GM18907 (cell line): ENCODE data around the gene MLXIPL.
"Not testable (repeated sequence)": the region's sequence is repeated elsewhere in the genome, so short reads cannot be mapped to it uniquely, and the experiment has no call there.

Source experiments
- ATAC-seq: cut with Tn5 transposase; IDR thresholded peaks from one replicate; pipeline ENCODE4 v1.9.1; 2021; ENCODE audit warnings: mild to moderate bottlenecking, moderate library complexity; ENCODE audit not compliant: unreplicated experiment

Gene MLXIPL

GRCh38 chr7:73613954-73614735 is 10.2 kb downstream of the MLXIPL start:
- no peak for ATAC-seq

GRCh38 chr7:73612598-73613269 is 11.6 kb downstream of the MLXIPL start:
- ATAC-seq, result no peak

- no peak for ATAC-seq
Measured at GRCh38 chr7:73611017-73611555, 13.2 kb downstream of the MLXIPL start.

DNA sequence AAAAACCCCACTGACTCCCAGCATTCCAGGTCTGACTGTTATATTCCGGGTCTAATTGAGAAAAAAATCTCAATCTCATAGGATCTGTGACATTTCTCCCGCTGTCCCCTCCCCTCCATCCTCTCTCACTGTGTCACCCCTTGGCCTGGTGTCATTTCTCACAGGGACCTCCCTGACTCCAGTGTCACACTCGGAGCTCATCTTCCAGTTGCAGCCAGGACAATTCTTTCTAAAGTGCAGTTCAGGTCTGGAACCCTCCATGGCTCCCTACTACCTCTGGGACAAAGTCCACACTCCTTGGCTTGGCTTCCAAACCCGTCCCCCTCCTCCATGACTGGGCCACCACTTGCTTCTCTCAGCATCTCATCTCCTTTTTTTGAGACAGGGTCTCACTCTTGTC is 14.2 kb downstream of the MLXIPL start:
- ATAC-seq, result no peak

- not testable (repeated sequence) for ATAC-seq
Measured at GRCh38 chr7:73607692-73607983, 16.7 kb downstream of the MLXIPL start.

GRCh38 chr7:73606801-73607691 is 17.3 kb downstream of the MLXIPL start:
- peak; percentile 49 for ATAC-seq

DNA sequence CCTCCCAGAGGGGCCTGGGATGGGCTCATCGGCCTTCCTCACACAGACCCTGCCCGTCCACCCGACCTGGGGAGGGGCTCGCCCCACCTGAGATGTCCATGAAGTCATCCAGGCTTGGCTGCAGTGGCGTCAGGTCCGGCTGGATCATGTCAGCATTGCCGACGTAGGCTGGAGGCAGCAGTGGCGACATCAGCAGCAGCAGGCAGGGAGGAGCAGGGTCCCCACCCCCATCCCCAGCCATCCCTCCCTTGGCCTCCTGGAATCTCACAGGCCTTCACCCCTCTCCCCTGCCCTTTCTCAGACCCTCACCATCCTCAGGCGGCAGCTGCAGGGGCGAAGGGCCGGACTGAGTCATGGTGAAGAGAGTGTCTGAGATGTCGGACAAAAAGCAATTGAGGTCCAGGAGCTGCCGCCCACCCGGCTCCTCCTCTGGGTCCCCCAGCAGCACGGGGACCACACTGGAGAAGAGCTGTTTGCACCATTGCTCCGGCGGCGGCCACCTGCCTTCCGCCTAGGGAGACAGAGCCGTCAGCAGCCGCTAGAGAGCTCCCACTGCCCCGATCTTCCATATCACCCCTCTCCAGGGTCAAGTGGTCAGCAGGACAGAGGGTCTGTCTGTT is 18.6 kb downstream of the MLXIPL start:
- no peak for ATAC-seq

GRCh38 chr7:73602721-73603651 is 21.3 kb downstream of the MLXIPL start:
- no peak for ATAC-seq

GRCh38 chr7:73599916-73600315 is 24.4 kb downstream of the MLXIPL start:
- ATAC-seq, result no peak

GRCh38 chr7:73599151-73599882 is 25.0 kb downstream of the MLXIPL start:
- ATAC-seq, result no peak

GRCh38 chr7:73597978-73598782 is 26.1 kb downstream of the MLXIPL start:
- ATAC-seq, result no peak

DNA sequence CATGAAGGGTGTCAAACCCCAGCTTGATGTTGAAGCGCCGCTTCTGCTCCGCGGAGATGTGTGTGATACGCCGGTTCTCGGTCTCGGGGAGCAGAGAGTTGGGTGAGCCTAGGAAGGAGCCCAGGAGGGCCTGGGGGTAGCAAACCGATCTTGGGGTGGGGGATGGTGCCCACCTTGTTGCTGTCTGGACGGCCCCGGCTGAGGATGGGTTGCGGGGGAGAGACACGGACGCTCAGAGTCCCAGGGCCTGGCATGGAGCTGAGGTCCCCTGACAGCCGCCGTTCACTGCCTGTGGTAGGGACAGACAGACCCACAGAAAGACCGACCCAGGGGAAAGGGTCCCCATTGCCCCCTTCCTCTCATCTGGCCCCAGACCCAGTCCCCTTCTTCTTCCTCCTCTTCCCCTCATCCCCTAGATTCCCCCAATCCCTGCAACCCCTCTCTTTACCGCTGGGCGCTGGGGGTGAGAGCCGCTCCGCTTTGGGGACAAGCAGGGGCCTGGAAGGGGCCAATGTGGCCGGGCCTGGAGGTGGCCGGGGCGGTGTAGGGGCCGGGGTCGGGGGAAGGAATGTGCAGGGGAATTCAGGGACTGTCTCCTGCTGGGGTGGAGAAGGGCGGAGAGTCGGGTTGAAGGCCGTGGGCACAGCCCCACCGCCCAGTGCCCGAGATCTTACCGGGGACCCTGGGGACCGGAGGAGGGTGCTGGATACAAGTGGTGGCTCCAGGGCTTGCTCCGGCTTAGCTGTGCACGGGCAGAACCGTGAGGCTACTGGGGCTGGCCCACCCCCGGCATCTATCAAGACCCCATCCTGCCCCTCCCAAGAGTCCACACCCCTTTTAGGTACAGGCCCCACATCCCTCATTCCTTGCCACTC is 27.9 kb downstream of the MLXIPL start:
- ATAC-seq, result no peak

DNA sequence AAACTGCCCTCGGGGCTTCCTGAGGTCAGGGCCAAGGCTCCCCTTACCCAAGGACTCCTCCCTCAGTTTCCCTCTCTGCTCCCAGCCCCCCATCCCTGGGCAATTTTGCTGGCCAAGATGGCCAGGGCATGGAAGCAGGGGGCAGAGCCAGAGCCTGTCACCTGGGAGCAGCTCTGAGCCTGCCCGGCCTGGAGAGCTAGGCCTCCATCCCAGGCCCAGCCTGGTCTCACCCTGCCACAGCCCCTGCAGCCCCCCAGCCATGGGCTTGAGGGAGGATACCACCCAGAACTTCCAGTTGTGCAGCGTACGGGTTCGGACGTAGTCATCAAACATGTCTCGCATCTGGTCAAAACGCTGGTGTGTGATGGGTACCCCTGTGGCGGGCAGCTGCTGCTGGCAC is 29.0 kb downstream of the MLXIPL start:
- no peak for ATAC-seq

DNA sequence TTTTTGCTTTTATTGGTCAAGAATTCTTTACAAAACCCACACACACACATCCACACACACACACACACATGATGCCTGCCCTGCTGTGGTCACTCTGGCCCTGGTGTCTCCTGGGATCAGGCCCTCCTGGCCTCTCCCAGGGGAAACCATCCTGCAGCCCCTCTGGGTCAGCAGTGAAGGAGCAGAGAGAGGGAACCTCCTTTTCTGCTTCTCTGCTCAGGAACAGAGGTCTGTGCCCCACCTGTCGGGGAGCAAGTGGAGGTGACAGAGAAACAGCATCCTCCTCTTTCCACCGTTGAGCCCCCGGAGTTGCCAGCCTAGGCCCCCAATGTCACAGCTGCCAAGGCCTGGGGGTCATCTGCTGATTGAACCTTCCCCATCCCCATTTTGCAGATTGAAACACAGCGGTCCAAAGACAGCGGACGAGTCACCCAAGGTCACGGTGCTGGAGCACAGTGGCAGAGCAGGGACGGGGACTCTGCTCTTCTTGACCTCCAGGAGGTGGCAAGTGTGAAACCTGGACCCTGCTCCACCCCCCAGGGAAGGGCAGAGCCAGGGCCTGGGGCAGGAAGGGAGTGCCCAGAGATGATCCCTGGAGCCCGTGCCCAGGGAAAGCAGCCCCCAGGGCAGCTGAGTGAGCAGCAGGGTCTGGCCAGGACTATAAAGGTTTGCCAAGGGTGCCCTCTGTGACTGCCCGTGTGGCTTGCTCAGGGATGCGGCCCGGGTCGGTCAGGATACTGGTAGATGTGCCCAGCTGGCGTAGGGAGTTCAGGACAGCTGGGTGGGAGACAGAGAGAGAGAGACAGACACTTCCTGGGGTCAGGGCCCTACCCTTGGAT is 30.9 kb downstream of the MLXIPL start:
- no peak for ATAC-seq

- ATAC-seq, result no peak
Measured at GRCh38 chr7:73586911-73587310, 37.4 kb downstream of the MLXIPL start.

- ATAC-seq, result no peak
Measured at GRCh38 chr7:73585196-73585595, 39.1 kb downstream of the MLXIPL start.
